HEK293 (cell line): ENCODE measurements around the gene CELSR1.

Experiments
- CTCF ChIA-PET: fragments of 350-600 bp; formaldehyde crosslinking; extraction: SDS; loops from one replicate; lab custom pipeline; 2021; ENCODE audit warnings: antibody characterized with exemption; lab: Yijun Ruan, JAX
- POLR2A ChIA-PET: fragments of 300-600 bp; formaldehyde crosslinking; extraction: SDS; loops from one replicate; lab custom pipeline; 2020; ENCODE audit warnings: antibody characterized with exemption, inconsistent platforms; lab: Yijun Ruan, JAX
- H3K27ac ChIP-seq: fragments of 200-500 bp; sonication (Bioruptor generic); 2 replicates; pipeline ENCODE4 v1.5.1; 2014; ENCODE audit warnings: low read depth, low read length, control low read depth, inconsistent platforms; ENCODE audit errors: extremely low read depth
- H3K36me3 ChIP-seq, 2 experiments: fragments of 200-500 bp in 1 of 2; sonication (Bioruptor generic) in 1 of 2; 1 replicate in 1 of 2; 2 replicates in 1 of 2; pipeline ENCODE4 v1.5.1; 2014 to 2017; ENCODE audit warnings: inconsistent platforms in 2 of 2, low read length in 2 of 2; ENCODE audit not compliant: control insufficient read depth in 2 of 2, insufficient read depth in 1 of 2
- H3K4me1 ChIP-seq: fragments of 200-500 bp; sonication (Bioruptor generic); 2 replicates; pipeline ENCODE4 v1.5.1; 2014; ENCODE audit warnings: mild to moderate bottlenecking, low read length, inconsistent platforms; ENCODE audit not compliant: control insufficient read depth, insufficient read depth
- H3K4me3 ChIP-seq: 2 replicates; pipeline ENCODE4 v1.5.1; 2011; ENCODE audit warnings: low read depth, mild to moderate bottlenecking, control low read depth, low read length, moderate library complexity
- H3K9me3 ChIP-seq: fragments of 200-500 bp; sonication (Bioruptor generic); 2 replicates; pipeline ENCODE4 v1.5.1; 2014; ENCODE audit warnings: low read depth, low read length, inconsistent platforms; ENCODE audit not compliant: control insufficient read depth, insufficient read depth
- GFI1B ChIP-seq: fragments of 450-650 bp; formaldehyde crosslinking; IDR thresholded peaks from 2 replicates; pipeline ENCODE4 v1.5.1; 2016; ENCODE audit warnings: missing biosample characterization, missing genetic modification characterization
- GLIS1 ChIP-seq: fragments of 450-650 bp; formaldehyde crosslinking; IDR thresholded peaks from 2 replicates; pipeline ENCODE4 v1.5.1; 2016; ENCODE audit warnings: missing biosample characterization, missing genetic modification characterization
- MEIS1 ChIP-seq: sonication (generic); formaldehyde crosslinking; IDR thresholded peaks from 2 replicates; pipeline ENCODE4 v1.8.1; 2022; ENCODE audit warnings: missing genetic modification reagents, mild to moderate bottlenecking, borderline replicate concordance
- MZF1 ChIP-seq: fragments of 450-650 bp; formaldehyde crosslinking; IDR thresholded peaks from 2 replicates; pipeline ENCODE4 v1.5.1; 2017; ENCODE audit warnings: missing biosample characterization, missing genetic modification characterization, borderline replicate concordance
- SCRT2 ChIP-seq: fragments of 450-650 bp; formaldehyde crosslinking; IDR thresholded peaks from 2 replicates; pipeline ENCODE4 v1.5.1; 2016; ENCODE audit warnings: missing biosample characterization, missing genetic modification characterization
- ZBTB1 ChIP-seq: fragments of 450-650 bp; formaldehyde crosslinking; IDR thresholded peaks from 2 replicates; pipeline ENCODE4 v1.5.1; 2016; ENCODE audit warnings: missing biosample characterization, missing genetic modification characterization
- ZNF155 ChIP-seq: fragments of 450-650 bp; formaldehyde crosslinking; IDR thresholded peaks from 2 replicates; pipeline ENCODE4 v1.5.1; 2016; ENCODE audit warnings: missing biosample characterization, missing genetic modification characterization
- ZNF2 ChIP-seq: fragments of 450-650 bp; formaldehyde crosslinking; IDR thresholded peaks from 2 replicates; pipeline ENCODE4 v1.5.1; 2016; ENCODE audit warnings: missing biosample characterization, missing genetic modification characterization
- ZNF223 ChIP-seq: fragments of 450-650 bp; formaldehyde crosslinking; IDR thresholded peaks from 2 replicates; pipeline ENCODE4 v1.5.1; 2016; ENCODE audit warnings: missing biosample characterization, missing genetic modification characterization
- TF ChIP-seq, protein P1 (sequence below): fragments of 450-650 bp; formaldehyde crosslinking; IDR thresholded peaks from 2 replicates; pipeline ENCODE4 v1.5.1; 2016; ENCODE audit warnings: missing biosample characterization, missing genetic modification characterization
- TF ChIP-seq, protein P2 (sequence below): fragments of 450-650 bp; formaldehyde crosslinking; IDR thresholded peaks from 2 replicates; pipeline ENCODE4 v1.5.1; 2016; ENCODE audit warnings: missing biosample characterization, missing genetic modification characterization
- TF ChIP-seq, protein P3 (sequence below): fragments of 450-650 bp; formaldehyde crosslinking; IDR thresholded peaks from 2 replicates; pipeline ENCODE4 v1.5.1; 2016; ENCODE audit warnings: missing biosample characterization, missing genetic modification characterization
- TF ChIP-seq, protein P4 (sequence below): IDR thresholded peaks from 2 replicates; pipeline ENCODE4 v1.6.1; 2011; ENCODE audit warnings: mild to moderate bottlenecking, low read depth, low read length, borderline replicate concordance
- TF ChIP-seq, protein P5 (sequence below): fragments of 450-650 bp; IDR thresholded peaks from 2 replicates; pipeline ENCODE4 v1.5.1; 2018; ENCODE audit warnings: missing biosample characterization, missing genetic modification characterization

CELSR1 gene

DNA sequence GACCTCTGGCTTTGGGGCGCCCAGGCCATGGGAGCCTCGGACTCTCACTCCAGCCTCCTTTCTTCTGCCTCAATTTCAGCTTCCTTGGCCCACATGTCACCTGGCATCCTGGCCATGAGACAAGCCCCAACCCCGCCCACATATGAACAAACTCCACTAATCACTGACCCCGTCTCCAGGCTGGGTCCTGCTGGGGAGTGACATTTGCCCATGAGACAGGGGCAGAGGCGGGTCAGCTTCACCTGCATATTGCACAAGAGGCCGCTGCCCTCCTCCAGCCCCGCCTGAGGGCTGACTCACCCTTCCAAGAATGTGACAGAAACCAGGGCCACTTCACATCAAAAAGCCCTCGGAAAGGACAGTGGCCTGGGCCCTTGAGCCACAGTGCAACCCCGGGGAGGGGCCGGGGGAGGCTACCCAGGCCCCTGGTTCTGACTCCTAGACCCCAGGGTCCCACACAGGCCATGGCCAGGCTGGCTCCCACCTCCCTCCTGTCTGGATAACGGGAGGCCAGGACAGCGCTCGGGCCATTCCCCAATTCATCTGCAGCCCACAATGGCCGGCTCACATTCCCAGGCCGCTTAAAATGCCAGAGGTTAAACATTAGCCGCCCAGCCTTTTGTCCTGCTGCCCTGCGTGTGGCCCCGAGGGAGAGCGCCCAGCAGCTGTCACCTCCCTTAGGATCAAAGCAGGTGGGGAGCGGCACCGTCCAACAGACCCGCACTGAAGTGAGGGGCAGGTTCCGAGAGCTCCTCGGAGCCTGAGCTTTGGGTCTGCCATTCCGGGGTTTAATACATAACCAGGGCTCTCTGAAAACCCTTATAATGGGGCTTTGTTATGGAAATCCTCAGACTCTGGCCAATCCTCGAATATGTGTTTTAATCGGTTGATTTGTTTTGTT lies 159.6 kb downstream of the CELSR1 start:
- ChIA-PET POLR2A (no interaction called here), CTCF (interaction anchor here (2.4 kb wide), 1 partner anchor 11 kb away, joined by 12 read pairs; no protein-coding TSS in a partner anchor)
- Histone ChIP-seq H3K4me3 (no peak overlapping the region), H3K27ac (no peak overlapping the region), H3K9me3 (no peaks in the 10 kb centered on the region), H3K36me3 (peaks cover 10 to 34% of the 10 kb centered on the region in 2 experiments; a peak in 2 of 3 replicates), H3K4me1 (peaks cover 9% of the 10 kb centered on the region; the same call in 1 of the 2 replicates)
- no peak for TF ChIP-seq ZBTB1 (tag by site-specific recombination)
- TF ChIP-seq, protein P1, sequence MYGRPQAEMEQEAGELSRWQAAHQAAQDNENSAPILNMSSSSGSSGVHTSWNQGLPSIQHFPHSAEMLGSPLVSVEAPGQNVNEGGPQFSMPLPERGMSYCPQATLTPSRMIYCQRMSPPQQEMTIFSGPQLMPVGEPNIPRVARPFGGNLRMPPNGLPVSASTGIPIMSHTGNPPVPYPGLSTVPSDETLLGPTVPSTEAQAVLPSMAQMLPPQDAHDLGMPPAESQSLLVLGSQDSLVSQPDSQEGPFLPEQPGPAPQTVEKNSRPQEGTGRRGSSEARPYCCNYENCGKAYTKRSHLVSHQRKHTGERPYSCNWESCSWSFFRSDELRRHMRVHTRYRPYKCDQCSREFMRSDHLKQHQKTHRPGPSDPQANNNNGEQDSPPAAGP (tag by site-specific recombination) = peak; percentile 48; the same call in 1 of the 2 replicates

DNA sequence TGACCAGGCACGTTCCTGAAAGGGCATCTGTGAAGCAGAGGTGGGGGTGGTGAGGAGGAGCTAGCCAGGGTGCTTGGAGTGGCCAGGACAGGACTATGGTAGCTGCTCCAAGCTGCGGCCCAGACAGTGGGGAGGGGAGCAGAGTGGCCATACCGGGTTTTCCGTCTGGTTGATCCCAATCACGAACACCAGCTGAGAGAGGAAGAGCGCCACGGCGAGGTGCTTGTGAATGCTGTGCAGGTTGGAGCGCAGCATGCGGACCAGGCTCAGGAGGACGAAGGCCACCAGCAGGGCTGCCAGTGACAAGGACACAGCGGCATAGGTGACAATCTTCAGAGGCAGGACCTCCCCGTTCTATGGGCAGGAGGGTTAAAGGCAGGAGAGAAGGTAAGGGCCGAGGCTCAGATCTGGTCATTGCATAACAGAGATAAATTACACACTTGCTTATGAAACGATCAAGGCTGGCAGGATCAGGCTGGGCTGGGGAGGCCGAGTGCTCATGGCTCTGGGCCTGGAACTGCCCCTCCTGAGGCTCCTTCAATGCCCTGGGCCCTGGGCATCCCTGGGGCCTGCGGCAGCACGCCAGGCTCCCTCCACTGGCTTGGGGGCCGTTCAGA lies 160.4 kb downstream of the CELSR1 start:
- CTCF ChIA-PET = interaction anchor here (2.0 kb wide), 1 partner anchor 9 kb away, joined by 8 read pairs; no protein-coding TSS in a partner anchor

DNA sequence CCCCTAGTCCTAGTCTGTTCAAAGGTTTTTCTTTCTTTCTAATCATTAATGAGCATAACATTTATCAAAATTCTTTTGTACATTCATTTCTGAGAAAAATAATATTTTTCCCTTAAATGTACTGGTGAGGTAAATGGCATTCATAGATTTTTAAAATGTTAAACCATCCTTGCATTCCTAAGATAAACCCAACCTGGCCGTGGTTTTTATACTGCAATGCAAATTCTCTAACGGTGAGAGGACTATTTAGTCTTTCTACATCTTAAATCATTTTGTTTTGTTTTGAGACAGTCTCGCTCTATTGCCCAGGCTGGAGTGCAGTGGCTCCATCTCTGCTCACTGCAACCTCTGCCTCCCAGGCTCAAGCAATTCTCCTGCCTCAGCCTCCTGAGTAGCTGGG lies 161.3 kb downstream of the CELSR1 start:
- H3K4me3 ChIP-seq = no peak overlapping the region
- ChIA-PET POLR2A (no interaction called here), CTCF (interaction anchor here (2.0 kb wide), 1 partner anchor 8 kb away, joined by 8 read pairs; no protein-coding TSS in a partner anchor)
- peaks cover 9% of the 10 kb centered on the region; the same call in 1 of the 2 replicates for H3K4me1 ChIP-seq
- no peak overlapping the region for H3K27ac ChIP-seq
- H3K9me3 ChIP-seq = no peaks in the 10 kb centered on the region
- H3K36me3 ChIP-seq = peaks cover 10 to 38% of the 10 kb centered on the region in 2 experiments; a peak in 2 of 3 replicates
- no peak for TF ChIP-seq GFI1B (tag by site-specific recombination)
- TF ChIP-seq, protein P2, sequence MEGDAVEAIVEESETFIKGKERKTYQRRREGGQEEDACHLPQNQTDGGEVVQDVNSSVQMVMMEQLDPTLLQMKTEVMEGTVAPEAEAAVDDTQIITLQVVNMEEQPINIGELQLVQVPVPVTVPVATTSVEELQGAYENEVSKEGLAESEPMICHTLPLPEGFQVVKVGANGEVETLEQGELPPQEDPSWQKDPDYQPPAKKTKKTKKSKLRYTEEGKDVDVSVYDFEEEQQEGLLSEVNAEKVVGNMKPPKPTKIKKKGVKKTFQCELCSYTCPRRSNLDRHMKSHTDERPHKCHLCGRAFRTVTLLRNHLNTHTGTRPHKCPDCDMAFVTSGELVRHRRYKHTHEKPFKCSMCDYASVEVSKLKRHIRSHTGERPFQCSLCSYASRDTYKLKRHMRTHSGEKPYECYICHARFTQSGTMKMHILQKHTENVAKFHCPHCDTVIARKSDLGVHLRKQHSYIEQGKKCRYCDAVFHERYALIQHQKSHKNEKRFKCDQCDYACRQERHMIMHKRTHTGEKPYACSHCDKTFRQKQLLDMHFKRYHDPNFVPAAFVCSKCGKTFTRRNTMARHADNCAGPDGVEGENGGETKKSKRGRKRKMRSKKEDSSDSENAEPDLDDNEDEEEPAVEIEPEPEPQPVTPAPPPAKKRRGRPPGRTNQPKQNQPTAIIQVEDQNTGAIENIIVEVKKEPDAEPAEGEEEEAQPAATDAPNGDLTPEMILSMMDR (tag by site-specific recombination) = no peak
- TF ChIP-seq, protein P3, sequence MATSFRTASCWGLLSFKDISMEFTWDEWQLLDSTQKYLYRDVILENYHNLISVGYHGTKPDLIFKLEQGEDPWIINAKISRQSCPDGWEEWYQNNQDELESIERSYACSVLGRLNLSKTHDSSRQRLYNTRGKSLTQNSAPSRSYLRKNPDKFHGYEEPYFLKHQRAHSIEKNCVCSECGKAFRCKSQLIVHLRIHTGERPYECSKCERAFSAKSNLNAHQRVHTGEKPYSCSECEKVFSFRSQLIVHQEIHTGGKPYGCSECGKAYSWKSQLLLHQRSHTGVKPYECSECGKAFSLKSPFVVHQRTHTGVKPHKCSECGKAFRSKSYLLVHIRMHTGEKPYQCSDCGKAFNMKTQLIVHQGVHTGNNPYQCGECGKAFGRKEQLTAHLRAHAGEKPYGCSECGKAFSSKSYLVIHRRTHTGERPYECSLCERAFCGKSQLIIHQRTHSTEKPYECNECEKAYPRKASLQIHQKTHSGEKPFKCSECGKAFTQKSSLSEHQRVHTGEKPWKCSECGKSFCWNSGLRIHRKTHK (tag by site-specific recombination) = no peak
- TF ChIP-seq ZNF2 (tag by site-specific recombination) = no peak
- TF ChIP-seq, protein P4, sequence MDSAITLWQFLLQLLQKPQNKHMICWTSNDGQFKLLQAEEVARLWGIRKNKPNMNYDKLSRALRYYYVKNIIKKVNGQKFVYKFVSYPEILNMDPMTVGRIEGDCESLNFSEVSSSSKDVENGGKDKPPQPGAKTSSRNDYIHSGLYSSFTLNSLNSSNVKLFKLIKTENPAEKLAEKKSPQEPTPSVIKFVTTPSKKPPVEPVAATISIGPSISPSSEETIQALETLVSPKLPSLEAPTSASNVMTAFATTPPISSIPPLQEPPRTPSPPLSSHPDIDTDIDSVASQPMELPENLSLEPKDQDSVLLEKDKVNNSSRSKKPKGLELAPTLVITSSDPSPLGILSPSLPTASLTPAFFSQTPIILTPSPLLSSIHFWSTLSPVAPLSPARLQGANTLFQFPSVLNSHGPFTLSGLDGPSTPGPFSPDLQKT = no peak
- TF ChIP-seq, protein P5, sequence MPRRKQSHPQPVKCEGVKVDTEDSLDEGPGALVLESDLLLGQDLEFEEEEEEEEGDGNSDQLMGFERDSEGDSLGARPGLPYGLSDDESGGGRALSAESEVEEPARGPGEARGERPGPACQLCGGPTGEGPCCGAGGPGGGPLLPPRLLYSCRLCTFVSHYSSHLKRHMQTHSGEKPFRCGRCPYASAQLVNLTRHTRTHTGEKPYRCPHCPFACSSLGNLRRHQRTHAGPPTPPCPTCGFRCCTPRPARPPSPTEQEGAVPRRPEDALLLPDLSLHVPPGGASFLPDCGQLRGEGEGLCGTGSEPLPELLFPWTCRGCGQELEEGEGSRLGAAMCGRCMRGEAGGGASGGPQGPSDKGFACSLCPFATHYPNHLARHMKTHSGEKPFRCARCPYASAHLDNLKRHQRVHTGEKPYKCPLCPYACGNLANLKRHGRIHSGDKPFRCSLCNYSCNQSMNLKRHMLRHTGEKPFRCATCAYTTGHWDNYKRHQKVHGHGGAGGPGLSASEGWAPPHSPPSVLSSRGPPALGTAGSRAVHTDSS (tag by site-specific recombination) = no peak
- no peak for TF ChIP-seq GLIS1 (tag by site-specific recombination)
- TF ChIP-seq ZNF155 (tag by site-specific recombination) = no peak
- TF ChIP-seq MEIS1 (CRISPR knock-in tag) = no peak
- no peak for TF ChIP-seq ZNF223 (tag by site-specific recombination)
- TF ChIP-seq, all 188 proteins: peak for 0

More for the DNA sequence above, 160.4 kb downstream of the CELSR1 start:
- H3K27ac ChIP-seq = no peak overlapping the region
- no peak overlapping the region for H3K4me3 ChIP-seq
- POLR2A ChIA-PET = no interaction called here
- peaks cover 10 to 38% of the 10 kb centered on the region in 2 experiments; a peak in 2 of 3 replicates for H3K36me3 ChIP-seq
- TF ChIP-seq SCRT2 (no peak), MZF1 (no peak)
- H3K9me3 ChIP-seq = no peaks in the 10 kb centered on the region
- peaks cover 9% of the 10 kb centered on the region; the same call in 1 of the 2 replicates for H3K4me1 ChIP-seq
